DOHH2 (cell line): ENCODE data around the gene PRPF8.
"Not testable (repeated sequence)": the region's sequence is repeated elsewhere in the genome, so short reads cannot be mapped to it uniquely, and the experiment has no call there.

Experiments used
- H3F3A ChIP-seq: fragments of 200-600 bp; sonication (generic), shearing (Covaris generic); 2 replicates; pipeline ENCODE4 v1.6.0; 2016; ENCODE audit warnings: antibody characterized with exemption, mild to moderate bottlenecking; ENCODE audit not compliant: control insufficient read depth, insufficient read depth
- H3K27ac ChIP-seq: fragments of 200-600 bp; sonication (generic); 2 replicates; pipeline ENCODE4 v1.5.1; 2014; ENCODE audit warnings: low read depth, mild to moderate bottlenecking, low read length, moderate library complexity
- H3K27me3 ChIP-seq: fragments of 200-600 bp; sonication (generic); 2 replicates; pipeline ENCODE4 v1.6.1; 2014; ENCODE audit warnings: mild to moderate bottlenecking, low read length, mixed read lengths; ENCODE audit not compliant: control insufficient read depth
- H3K36me3 ChIP-seq: fragments of 200-600 bp; sonication (generic); 2 replicates; pipeline ENCODE4 v1.6.1; 2014; ENCODE audit warnings: mild to moderate bottlenecking, low read length, moderate library complexity, mixed read lengths; ENCODE audit not compliant: control insufficient read depth
- H3K4me1 ChIP-seq: fragments of 200-600 bp; sonication (generic); 2 replicates; pipeline ENCODE4 v1.6.1; 2014; ENCODE audit warnings: mild to moderate bottlenecking, low read length, mixed read lengths; ENCODE audit not compliant: control insufficient read depth
- H3K4me2 ChIP-seq: fragments of 200-600 bp; sonication (generic); 2 replicates; pipeline ENCODE4 v1.6.0; 2014; ENCODE audit warnings: mild to moderate bottlenecking, low read length, moderate library complexity
- H3K4me3 ChIP-seq: fragments of 200-600 bp; sonication (generic); 2 replicates; pipeline ENCODE4 v1.5.1; 2014; ENCODE audit warnings: mild to moderate bottlenecking, low read length, mixed read lengths
- H3K79me2 ChIP-seq: fragments of 200-600 bp; sonication (generic); 2 replicates; pipeline ENCODE4 v1.6.1; 2014; ENCODE audit warnings: mild to moderate bottlenecking, low read length, mixed read lengths; ENCODE audit not compliant: control insufficient read depth
- H3K9me2 ChIP-seq: fragments of 200-600 bp; sonication (generic); replicated peaks from 2 replicates; pipeline ENCODE4 v1.6.1; 2014; ENCODE audit warnings: mild to moderate bottlenecking, low read length, mixed read lengths; ENCODE audit not compliant: control insufficient read depth
- H3K9me3 ChIP-seq: fragments of 200-600 bp; sonication (generic); 2 replicates; pipeline ENCODE4 v1.6.1; 2014; ENCODE audit warnings: antibody characterized with exemption, low read length, mixed read lengths; ENCODE audit not compliant: control insufficient read depth, insufficient read depth
- H4K20me1 ChIP-seq: fragments of 200-600 bp; sonication (generic); 2 replicates; pipeline ENCODE4 v1.6.0; 2014; ENCODE audit warnings: low read depth, mild to moderate bottlenecking, antibody characterized with exemption, low read length, moderate library complexity; ENCODE audit not compliant: control insufficient read depth, insufficient read depth
- CTCF ChIP-seq: fragments of 200-600 bp; sonication (generic); IDR thresholded peaks from one replicate; pipeline ENCODE4 v1.5.1; 2014; ENCODE audit warnings: antibody characterized with exemption, mild to moderate bottlenecking, low read depth, low read length; ENCODE audit not compliant: poor library complexity, severe bottlenecking
- EZH2phosphoT487 ChIP-seq: fragments of 200-600 bp; sonication (generic); IDR thresholded peaks from 2 replicates; pipeline ENCODE4 v1.6.1; 2017; ENCODE audit warnings: borderline replicate concordance, mild to moderate bottlenecking, antibody characterized with exemption, low read length, moderate library complexity, mixed read lengths

Gene PRPF8

GRCh38 chr17:1653735-1654134, 30.9 kb downstream of the PRPF8 start:
- H3K79me2 ChIP-seq, result no peaks in the 10 kb centered on the region
- peaks cover 81% of the 10 kb centered on the region for H3K36me3 ChIP-seq
- no peaks in the 10 kb centered on the region for H3K27me3 ChIP-seq
- no peaks in the 10 kb centered on the region for H3K9me2 ChIP-seq
- H3K4me1 ChIP-seq, result peaks cover 12% of the 10 kb centered on the region
- H3K4me2 ChIP-seq, result no peak overlapping the region
- TF ChIP-seq EZH2phosphoT487 (no peak), CTCF (no peak)
- peaks cover 19% of the 10 kb centered on the region for H3F3A ChIP-seq
- H4K20me1 ChIP-seq, result 0 out of 2 replicates have a peak, but pooled peaks cover 5% of the 10 kb centered on the region
- H3K4me3 ChIP-seq, result no peak overlapping the region
- no peak overlapping the region for H3K27ac ChIP-seq
- H3K9me3 ChIP-seq, result no peaks in the 10 kb centered on the region

- peaks cover 19% of the 10 kb centered on the region for H3F3A ChIP-seq
Measured at GRCh38 chr17:1652794-1653193, 31.9 kb downstream of the PRPF8 start.

GRCh38 chr17:1651559-1651844, 33.2 kb downstream of the PRPF8 start:
- Histone ChIP-seq H3K36me3 (peaks cover 66% of the 10 kb centered on the region), H3K9me3 (no peaks in the 10 kb centered on the region), H4K20me1 (0 out of 2 replicates have a peak, but pooled peaks cover 5% of the 10 kb centered on the region), H3K9me2 (no peaks in the 10 kb centered on the region), H3F3A (peaks cover 19% of the 10 kb centered on the region), H3K27me3 (no peaks in the 10 kb centered on the region), H3K79me2 (no peaks in the 10 kb centered on the region), H3K4me2 (no peak overlapping the region), H3K27ac (no peak overlapping the region), H3K4me3 (no peak overlapping the region), H3K4me1 (peaks cover 21% of the 10 kb centered on the region)
- no peak for TF ChIP-seq CTCF
- TF ChIP-seq EZH2phosphoT487, result no peak

More at GRCh38 chr17:1652794-1653193, 31.9 kb downstream of the PRPF8 start:
- H3K27ac ChIP-seq, H3K9me2 ChIP-seq, H3K4me2 ChIP-seq, H4K20me1 ChIP-seq, H3K4me3 ChIP-seq, H3K9me3 ChIP-seq, H3K27me3 ChIP-seq, H3K79me2 ChIP-seq: not testable (repeated sequence)
- Histone ChIP-seq H3K36me3 (peaks cover 72% of the 10 kb centered on the region), H3K4me1 (peaks cover 21% of the 10 kb centered on the region)

GRCh38 chr17:1650731-1651558, 33.7 kb downstream of the PRPF8 start:
- Histone ChIP-seq H3K36me3 (peaks cover 60% of the 10 kb centered on the region), H3K27ac (no peak overlapping the region)
- TF ChIP-seq CTCF, result no peak
- no peak for TF ChIP-seq EZH2phosphoT487

More at GRCh38 chr17:1650731-1651558, 33.7 kb downstream of the PRPF8 start:
- Histone ChIP-seq H3K79me2 (no peaks in the 10 kb centered on the region), H4K20me1 (0 out of 2 replicates have a peak, but pooled peaks cover 5% of the 10 kb centered on the region), H3K4me2 (no peak overlapping the region), H3K27me3 (no peaks in the 10 kb centered on the region), H3K9me3 (no peaks in the 10 kb centered on the region), H3K4me1 (peaks cover 21% of the 10 kb centered on the region), H3F3A (peaks cover 19% of the 10 kb centered on the region), H3K4me3 (no peak overlapping the region), H3K9me2 (no peaks in the 10 kb centered on the region)
